ENCODE measurements around the gene TBC1D10A. TPM values are rescaled to one million over a fixed set of nuclear protein-coding genes. Genes with fewer than 3 reads are reported as not detected.

TBC1D10A gene
- total RNA-seq, 2 experiments from 2014 or later: 38.9 to 41.8 TPM

- H3K4me3 ChIP-seq (ENCODE audit: low read length): no peak overlapping the region
- Mint-ChIP-seq H3K9me3 (no peaks in the 10 kb centered on the region), H3K36me3 (ENCODE audit: low read depth) (no peaks in the 10 kb centered on the region), H3K4me3 (no peak overlapping the region), H3K27ac (no peak overlapping the region), H3K27me3 (no peaks in the 10 kb centered on the region), H3K4me1 (ENCODE audit: low read depth) (no peaks in the 10 kb centered on the region)
- ChIA-PET CTCF (no interaction called here), POLR2A (no interaction called here)
- ATAC-seq (ENCODE audit: poor library complexity) (no peak), DNase-seq (no peak)
- H3K36me3 ChIP-seq (ENCODE audit: insufficient read depth, low read length): no peaks in the 10 kb centered on the region
- H3K4me1 ChIP-seq (ENCODE audit: insufficient read depth, low read length): no peaks in the 10 kb centered on the region
- intact Hi-C loops (cut with DNase I, micrococcal nuclease): no loop called here
- no peaks in the 10 kb centered on the region for H3K9me3 ChIP-seq (ENCODE audit: control insufficient read depth in 1 of 2, insufficient read depth in 1 of 2, low read length in 2 of 2)
- TF ChIP-seq CTCF (IDR thresholded peaks at IDR 0.05): no peak
- no peaks in the 10 kb centered on the region for H3K27me3 ChIP-seq (ENCODE audit: control insufficient read depth in 1 of 2, insufficient read depth in 2 of 2, low read length in 2 of 2)
- H3K27ac ChIP-seq (ENCODE audit: low read depth in 1 of 2, low read length in 2 of 2): no peak overlapping the region
These were observed 39.1 kb upstream of the TBC1D10A start for GRCh38 chr22:30365891-30366290.

- Histone ChIP-seq H3K9me3 (ENCODE audit: control insufficient read depth in 1 of 2, insufficient read depth in 1 of 2, low read length in 2 of 2) (no peaks in the 10 kb centered on the region), H3K4me1 (ENCODE audit: insufficient read depth, low read length) (peaks cover under 1% of the 10 kb centered on the region), H3K4me3 (ENCODE audit: low read length) (no peak overlapping the region), H3K36me3 (ENCODE audit: insufficient read depth, low read length) (no peaks in the 10 kb centered on the region), H3K27me3 (ENCODE audit: control insufficient read depth in 1 of 2, insufficient read depth in 2 of 2, low read length in 2 of 2) (no peaks in the 10 kb centered on the region), H3K27ac (ENCODE audit: low read depth in 1 of 2, low read length in 2 of 2) (no peak overlapping the region)
- H3K27me3 Mint-ChIP-seq: no peaks in the 10 kb centered on the region
- no peak overlapping the region for H3K27ac Mint-ChIP-seq
- CTCF ChIA-PET: interaction anchor here (1.3 kb wide), 1 partner anchor 75 kb away, joined by 4 read pairs; no protein-coding TSS in a partner anchor
- ATAC-seq (ENCODE audit: poor library complexity): no peak
- DNase-seq: no peak
- H3K4me1 Mint-ChIP-seq (ENCODE audit: low read depth): peaks cover 5% of the 10 kb centered on the region
- no peak for TF ChIP-seq CTCF (IDR thresholded peaks at IDR 0.05)
- H3K4me3 Mint-ChIP-seq: no peak overlapping the region
- H3K9me3 Mint-ChIP-seq: no peaks in the 10 kb centered on the region
- POLR2A ChIA-PET: no interaction called here
- intact Hi-C loops (cut with DNase I, micrococcal nuclease): no loop called here
- no peaks in the 10 kb centered on the region for H3K36me3 Mint-ChIP-seq (ENCODE audit: low read depth)
These were observed 36.0 kb upstream of the TBC1D10A start for GRCh38 chr22:30362651-30363281.

GRCh38 chr22:30361916-30362650 is 35.3 kb upstream of the TBC1D10A start:
- Mint-ChIP-seq H3K9me3 (no peaks in the 10 kb centered on the region), H3K36me3 (ENCODE audit: low read depth) (peaks cover 4% of the 10 kb centered on the region), H3K4me3 (no peak overlapping the region), H3K27ac (no peak overlapping the region), H3K27me3 (no peaks in the 10 kb centered on the region), H3K4me1 (ENCODE audit: low read depth) (peaks cover 9% of the 10 kb centered on the region)
- no peak for ATAC-seq (ENCODE audit: poor library complexity)
- no peaks in the 10 kb centered on the region for H3K36me3 ChIP-seq (ENCODE audit: insufficient read depth, low read length)
- no peak for TF ChIP-seq CTCF (IDR thresholded peaks at IDR 0.05)
- peaks cover 7% of the 10 kb centered on the region for H3K4me1 ChIP-seq (ENCODE audit: insufficient read depth, low read length)
- no peaks in the 10 kb centered on the region for H3K27me3 ChIP-seq (ENCODE audit: control insufficient read depth in 1 of 2, insufficient read depth in 2 of 2, low read length in 2 of 2)
- CTCF ChIA-PET: no interaction called here
- intact Hi-C loops (cut with DNase I, micrococcal nuclease): no loop called here
- POLR2A ChIA-PET: no interaction called here
- H3K4me3 ChIP-seq (ENCODE audit: low read length): no peak overlapping the region
- DNase-seq: no peak
- H3K27ac ChIP-seq (ENCODE audit: low read depth in 1 of 2, low read length in 2 of 2): no peak overlapping the region
- H3K9me3 ChIP-seq (ENCODE audit: control insufficient read depth in 1 of 2, insufficient read depth in 1 of 2, low read length in 2 of 2): no peaks in the 10 kb centered on the region

Measured in CD4-positive, alpha-beta T cell (primary cell).